Uterus (tissue), 2 donors: ENCODE results near the gene TNFAIP2.

Experiments used
- POLR2A ChIP-seq, 2 donors: fragments of 450-650 bp; IDR thresholded peaks; one replicate each; pipeline ENCODE4 v1.6.1; 2016; ENCODE audit warnings: antibody characterized with exemption in 2 of 2, mild to moderate bottlenecking in 1 of 2, moderate library complexity in 1 of 2
- TF ChIP-seq, protein P1 (sequence below), 4 experiments: fragments of 200-600 bp in 2 of 4; fragments of 450-650 bp in 2 of 4; sonication (generic) in 2 of 4; IDR thresholded peaks; one replicate each; pipeline ENCODE4 v1.5.1; 2016 to 2019; ENCODE audit warnings: antibody characterized with exemption in 4 of 4, mild to moderate bottlenecking in 2 of 4, moderate library complexity in 1 of 4

DNA sequence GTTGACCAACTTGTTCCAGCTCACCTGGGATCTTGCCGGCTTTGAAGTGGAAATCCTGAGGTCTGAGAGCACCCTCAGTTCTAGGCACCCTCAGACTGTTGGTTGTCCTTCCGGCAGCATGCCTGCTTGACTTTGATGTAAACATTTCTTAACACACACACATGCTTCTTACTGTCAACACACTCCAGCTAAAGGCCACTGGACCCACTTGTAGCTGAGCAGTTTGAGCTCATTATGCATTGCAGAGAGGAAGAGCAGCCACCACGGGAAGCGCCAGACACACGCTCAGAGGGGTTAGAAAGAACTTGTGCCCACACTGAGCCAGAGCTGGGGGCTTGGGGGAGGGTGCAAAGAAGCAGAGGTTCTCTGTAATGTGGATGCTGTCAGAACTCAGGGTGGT, 55.8 kb downstream of the TNFAIP2 start:
- no peak for TF ChIP-seq POLR2A (IDR thresholded peaks at IDR 0.05)
- TF ChIP-seq, protein P1, sequence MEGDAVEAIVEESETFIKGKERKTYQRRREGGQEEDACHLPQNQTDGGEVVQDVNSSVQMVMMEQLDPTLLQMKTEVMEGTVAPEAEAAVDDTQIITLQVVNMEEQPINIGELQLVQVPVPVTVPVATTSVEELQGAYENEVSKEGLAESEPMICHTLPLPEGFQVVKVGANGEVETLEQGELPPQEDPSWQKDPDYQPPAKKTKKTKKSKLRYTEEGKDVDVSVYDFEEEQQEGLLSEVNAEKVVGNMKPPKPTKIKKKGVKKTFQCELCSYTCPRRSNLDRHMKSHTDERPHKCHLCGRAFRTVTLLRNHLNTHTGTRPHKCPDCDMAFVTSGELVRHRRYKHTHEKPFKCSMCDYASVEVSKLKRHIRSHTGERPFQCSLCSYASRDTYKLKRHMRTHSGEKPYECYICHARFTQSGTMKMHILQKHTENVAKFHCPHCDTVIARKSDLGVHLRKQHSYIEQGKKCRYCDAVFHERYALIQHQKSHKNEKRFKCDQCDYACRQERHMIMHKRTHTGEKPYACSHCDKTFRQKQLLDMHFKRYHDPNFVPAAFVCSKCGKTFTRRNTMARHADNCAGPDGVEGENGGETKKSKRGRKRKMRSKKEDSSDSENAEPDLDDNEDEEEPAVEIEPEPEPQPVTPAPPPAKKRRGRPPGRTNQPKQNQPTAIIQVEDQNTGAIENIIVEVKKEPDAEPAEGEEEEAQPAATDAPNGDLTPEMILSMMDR (IDR thresholded peaks at IDR 0.05): no peak
